Inferior parietal cortex (tissue), 1 donor: ENCODE data around the gene MACROD1.

Experiments
- DNase-seq: peaks from one replicate; pipeline ENCODE4 v3.0.0-alpha.2; 2016; ENCODE audit errors: extremely low spot score

The MACROD1 gene

DNA sequence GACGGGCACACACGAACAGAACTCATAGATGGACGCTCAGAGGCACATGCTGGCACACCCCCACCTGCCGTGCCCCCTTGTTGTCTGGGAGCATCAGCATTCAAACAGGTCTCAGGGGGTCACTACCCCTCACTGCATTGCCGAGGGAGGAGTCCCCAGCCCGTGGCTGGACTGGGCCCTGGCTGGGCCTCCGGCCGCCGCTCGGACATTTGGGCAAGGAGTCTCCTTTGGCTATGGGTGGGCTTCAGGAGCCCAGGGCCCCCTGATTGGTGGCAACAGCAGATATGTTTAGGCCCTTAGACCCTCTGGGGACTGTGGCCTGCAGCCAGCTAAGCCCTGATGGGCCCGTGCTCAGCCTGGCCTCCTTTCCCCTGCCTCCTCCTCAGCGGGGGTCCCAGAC, 88.3 kb downstream of the MACROD1 start:
- no peak for DNase-seq

DNA sequence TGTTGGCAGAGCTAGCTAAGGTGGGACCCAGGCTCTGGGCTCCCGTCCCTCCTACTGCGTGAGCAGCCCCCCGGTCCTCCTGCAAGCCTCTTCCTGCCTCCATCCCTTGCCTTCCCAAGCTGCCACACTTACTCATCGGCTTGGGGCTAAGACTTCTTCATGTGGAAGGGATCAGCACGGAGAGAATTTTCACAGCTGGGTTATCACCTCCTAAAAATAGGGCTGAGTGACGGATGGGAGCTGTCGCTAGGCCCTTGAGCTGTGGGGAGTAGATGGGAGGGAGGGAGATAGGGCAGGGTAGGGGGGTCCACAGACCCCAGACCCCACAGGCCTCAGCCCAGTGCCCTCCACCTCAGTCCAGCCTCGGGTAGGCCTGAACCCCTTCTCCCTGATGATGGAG, 89.2 kb downstream of the MACROD1 start:
- no peak for DNase-seq

DNA sequence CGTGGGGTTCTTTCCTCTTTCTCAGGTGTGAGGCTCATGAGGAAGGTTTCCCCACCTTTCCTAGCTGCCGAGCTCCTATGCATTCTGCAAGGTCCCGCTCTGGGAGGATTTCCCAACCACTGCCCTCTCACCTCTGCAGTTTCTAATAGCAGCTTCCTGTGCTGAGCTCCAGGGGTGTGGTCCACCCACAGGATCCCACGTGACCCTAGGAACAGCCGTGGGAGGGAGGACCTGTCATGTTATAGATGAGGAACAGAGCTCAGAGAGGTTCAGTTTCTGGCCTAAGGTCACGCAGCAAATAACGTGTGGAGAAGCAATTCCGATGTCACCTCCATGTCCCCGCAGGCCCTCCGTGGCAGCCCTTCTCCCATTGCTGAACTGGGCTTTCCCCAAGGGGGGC, 91.7 kb downstream of the MACROD1 start:
- no peak for DNase-seq

DNA sequence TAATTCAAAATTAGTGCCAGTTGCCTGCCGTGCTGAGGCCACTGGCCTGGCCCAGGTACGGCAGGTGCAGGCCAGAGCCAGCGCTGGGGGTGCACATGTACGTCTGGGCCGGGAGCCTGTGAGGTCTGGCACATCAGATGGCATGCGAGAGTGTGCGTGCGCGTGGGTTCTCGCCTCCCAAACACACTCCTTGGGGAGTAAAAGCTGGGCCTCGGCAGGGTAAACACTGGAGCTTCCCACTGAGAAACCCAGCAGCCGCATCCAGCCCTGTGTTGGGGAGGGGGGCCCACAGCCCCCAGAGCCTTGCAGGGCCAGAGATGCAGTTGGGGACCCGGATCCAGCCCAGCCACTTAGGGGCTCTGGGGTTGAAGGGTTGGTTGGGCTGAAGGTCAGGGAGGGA, 92.4 kb downstream of the MACROD1 start:
- DNase-seq: no peak

DNA sequence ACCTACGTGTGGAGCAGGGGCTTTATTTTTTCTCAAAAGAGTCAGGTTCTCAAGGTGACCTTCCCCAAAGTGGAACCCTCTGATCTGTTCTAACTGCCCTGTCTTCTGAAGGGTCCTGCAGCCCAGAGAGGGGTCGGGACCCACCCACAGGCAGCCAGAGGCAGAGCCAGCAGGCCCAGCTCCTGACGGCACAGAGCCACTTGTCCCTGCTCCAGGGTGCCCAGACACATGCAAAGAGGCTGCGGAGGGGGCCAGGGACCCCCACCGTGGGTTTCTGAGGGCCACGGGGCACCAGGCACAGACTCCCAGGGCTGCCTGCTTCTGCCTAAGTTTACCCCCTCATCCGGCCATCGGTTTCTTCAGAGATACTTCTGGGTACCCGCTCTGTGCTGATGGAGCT, 93.0 kb downstream of the MACROD1 start:
- no peak for DNase-seq

DNA sequence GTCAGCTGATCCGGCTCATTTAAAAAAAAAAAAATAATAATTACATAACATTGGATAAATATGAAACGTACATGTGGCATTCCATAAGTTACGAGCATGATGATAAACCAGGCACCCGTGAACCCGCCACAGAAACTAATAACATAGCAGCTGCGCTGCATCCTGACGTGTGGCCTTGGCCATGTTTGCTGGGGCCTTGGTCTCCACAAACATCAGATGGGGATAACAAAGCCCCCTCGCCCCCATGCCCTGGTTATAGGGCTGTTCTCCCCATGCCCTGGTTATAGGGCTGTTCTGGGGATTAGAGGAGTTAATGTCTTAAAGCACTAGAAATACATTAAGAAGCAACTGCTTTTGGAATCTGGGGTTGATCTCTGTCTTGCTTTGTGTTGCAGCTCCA, 93.5 kb downstream of the MACROD1 start:
- no peak for DNase-seq

DNA sequence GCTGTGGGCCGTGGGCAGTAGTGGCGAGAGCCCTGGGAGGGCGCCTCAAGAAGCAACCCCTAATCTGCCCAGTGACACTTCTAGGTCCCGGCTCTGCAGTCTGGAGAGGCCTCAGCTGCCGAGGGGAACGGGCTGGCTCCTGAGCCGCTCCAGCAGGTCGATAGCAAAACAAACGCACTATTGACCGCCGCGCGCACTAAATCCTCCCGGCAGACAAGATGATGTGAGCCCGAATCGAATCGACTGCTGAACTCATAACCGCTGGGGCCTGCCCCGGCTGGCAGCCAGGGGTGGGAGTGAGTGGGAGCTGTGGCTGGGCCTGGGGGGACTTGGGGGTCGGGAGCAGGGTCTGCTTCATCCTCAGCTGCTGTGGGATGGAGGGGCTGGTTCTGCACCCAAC, 94.1 kb downstream of the MACROD1 start:
- DNase-seq: no peak

DNA sequence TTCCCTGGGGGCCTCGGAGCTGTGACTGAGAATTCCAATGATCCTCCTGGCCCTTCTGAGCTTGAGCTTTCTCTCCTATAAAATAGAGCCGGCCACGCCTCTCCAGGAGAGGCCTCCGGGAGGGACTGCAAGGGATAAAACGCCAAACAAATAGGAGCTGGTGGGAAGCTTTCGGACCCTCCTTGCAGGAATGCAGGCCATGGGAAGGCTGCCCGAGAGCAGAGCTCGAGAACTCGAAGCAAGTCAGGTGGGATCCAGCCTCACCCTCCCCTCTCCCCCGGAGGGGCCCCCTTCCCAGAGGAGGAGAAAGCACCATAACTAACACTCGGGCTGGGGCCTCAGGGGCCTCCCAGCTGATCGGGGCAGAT, 95.6 kb downstream of the MACROD1 start:
- DNase-seq: no peak

DNA sequence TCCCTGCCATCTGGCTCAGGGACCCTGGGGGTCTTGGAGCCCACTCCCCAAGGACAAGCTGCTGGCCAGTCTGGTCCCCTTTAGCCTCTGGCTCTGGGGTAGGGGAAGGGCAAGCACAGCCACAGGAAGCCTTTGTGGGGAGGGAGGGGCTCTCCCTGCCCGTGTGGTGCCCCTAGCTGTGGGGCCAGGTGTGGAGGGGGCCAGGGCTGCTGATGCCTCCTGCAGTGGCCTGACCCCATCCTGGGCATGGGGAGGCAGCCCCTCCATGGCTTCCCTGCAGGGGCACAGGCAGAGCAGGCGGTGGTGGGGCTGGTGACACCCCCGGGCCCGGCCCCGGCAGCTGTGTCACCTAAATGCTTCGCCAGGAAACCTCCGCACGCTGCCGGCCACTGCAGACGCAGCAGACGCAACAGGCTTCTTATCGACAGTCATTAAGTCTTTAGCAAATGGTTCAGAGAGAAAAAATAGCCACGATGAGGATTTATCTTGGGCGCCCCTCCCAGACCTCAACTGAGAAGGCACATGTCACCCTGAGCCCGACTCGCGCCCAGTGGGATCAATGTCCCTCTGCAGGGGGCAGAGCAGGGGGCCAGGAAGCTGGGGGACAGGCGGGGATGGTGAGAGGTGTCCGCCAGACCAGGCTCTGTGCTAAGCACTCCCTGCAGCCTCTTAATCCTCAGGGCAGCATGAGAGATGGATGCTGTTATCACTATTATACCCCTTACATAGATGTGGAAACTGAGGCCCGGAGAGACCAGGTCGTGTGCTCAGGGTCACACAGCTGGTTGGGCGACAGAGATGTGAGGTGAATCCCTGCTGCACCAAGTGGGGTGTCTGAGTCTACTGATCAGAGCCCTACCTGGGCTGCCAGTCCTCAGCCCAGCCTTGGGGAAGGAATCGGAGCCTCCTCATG, 96.3 kb downstream of the MACROD1 start:
- no peak for DNase-seq

DNA sequence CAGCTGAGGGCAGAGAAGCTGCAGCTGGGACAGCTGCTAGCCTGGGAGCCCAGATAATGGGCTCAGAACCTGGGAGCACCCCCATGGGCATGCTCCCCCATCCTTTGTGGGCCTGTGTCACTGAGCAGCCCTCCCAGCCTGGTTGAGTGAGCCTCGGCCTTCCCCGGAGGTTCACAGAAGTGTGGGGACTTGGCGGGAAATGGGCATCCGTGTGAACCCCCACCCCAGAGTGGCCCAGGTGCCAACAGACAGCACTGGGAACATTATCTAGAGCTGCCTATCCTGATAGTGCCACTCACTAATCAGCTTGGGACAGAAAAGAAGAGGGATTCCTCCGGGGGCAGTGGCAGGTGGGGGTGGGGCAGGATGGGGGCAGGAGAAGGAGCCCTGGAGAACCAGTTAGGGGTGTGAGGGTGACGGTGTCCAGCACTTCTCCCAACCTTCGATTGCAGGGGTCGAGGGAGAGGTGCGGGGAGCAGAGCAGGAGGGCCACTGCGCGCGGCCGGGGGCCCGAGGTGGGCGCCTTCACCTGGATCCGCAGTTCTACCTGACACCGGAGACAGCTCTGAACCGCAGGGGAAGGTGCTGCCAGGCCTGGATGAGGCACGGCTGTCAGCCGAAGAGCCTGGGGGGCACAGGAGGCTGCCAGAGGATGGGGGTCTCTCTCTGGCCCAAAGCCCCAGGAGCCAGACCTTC, 97.1 kb downstream of the MACROD1 start:
- no peak for DNase-seq

DNA sequence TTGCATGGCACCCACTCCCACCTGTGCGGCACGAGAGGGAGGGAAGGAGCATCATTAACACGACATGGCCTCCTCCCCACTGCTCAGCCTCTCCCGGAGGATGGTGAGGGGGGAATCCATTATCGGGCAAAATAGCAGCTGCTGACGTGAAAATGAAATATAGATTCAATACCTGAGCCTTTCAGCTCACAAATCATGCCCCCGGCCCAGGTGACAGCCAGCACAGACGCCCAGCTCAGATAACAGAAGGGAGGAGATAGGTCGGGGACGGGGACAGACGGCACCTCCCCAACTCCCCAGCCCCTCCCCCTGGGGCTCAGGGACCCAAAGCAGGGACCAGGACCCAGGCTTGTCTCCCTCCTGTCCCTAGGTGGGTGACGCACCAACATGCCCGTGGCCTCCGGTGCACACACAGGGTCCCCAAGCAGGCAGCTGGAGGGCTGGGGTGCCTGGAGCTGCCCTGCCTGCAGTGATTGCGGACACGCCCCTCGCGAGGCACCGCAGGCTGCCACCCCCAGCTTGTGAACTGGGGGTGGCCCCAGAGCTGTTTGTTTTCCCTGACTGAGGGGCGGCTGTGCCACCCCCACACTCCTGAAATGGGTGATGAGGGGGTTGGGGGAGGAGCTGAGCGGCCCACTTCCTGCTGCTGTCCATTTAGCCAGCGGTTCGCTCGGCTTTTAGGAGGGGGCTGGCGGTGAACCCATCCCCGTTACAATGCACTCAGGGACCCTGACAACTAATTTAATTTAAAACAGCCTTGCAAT, 98.5 kb downstream of the MACROD1 start:
- no peak for DNase-seq

DNA sequence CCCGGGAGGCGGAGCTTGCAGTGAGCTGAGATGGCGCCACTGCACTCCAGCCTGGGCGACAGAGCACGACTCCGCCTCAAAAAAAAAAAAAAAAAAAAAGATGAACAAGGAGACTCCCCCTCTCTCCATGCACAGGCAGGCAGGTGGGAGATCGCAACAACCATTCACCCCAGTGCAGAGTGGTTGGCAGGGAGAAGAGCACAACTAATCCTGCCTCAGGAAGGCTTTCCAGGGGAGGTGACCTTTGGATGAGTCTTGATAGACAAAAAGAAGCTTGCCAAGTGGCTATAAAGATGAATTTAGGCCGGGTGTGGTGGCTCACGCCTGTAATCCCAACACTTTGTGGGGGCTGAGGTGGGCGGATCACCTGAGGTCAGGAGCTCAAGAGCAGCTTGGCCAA, 100.2 kb downstream of the MACROD1 start:
- DNase-seq: no peak

DNA sequence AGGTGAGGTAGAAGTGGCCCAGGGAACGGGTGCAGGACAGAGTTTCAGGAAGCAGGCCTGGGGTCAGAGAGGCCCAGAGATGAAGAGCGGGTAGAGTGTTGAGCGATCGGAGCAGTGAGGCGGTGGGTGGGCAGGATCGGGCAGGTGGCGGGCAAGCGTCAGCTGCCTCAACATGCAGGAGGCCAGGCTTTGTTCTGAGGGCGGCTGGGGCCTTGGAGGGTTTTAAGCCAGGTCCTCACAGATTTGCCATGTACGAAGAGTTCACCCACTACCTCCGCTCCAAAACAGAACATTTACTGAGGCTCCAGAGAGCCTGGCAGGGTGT, 100.8 kb downstream of the MACROD1 start:
- no peak for DNase-seq

DNA sequence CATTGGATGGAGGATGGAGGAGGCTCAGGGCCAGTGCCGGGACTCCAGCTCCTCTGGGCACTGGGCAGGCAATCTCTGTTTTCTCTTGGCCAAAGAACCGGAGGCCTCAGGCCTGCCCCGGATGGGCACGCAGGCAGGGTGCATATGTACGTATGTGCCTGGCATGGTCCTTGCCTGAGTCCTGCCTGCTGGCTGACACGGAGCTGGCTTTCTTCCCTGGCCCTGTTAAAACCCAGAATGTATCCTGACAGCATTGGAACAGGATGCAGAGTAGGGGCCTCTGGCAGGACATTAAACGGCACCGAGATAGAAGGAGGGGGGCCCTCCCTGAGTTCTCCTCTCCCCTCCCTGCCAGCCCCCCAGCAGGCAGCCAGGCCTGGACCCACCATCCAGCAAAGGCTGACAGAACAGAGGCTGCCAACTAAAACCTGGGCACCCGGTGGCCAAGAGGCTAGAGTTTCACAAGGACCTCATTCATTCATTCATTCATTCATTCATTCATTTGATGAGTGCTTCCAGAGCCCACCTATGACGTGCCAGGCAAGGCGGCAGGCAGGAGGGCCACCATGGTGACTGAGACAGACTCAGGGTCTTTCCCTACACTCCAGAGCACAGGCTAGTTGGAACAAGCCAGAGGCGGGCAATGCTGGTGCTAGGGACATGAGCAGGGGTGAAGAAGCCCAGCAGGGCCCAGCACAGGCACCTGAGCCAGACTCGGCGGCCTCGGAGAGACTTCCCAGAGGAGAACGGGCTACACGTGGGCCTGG, 101.4 kb downstream of the MACROD1 start:
- DNase-seq: no peak

DNA sequence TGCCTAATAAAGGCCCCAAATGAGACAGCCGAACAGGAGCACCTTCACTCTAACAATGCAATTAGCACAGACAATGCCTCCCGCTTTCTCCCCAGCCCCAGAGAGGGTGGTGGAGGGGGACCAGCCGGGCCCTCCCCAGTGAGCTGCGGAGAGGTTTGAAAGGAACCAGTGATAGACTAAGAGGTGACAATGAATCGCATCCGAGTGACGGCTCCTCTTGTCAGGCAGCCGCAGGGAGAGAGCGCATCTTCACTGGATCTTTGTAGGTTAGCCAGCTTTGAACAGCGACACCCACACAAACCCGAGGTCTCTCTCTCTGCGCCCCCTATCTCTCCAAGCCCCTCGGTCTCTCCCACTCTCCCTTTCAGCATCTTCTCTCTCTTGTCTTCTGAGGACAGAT, 102.1 kb downstream of the MACROD1 start:
- no peak for DNase-seq

DNA sequence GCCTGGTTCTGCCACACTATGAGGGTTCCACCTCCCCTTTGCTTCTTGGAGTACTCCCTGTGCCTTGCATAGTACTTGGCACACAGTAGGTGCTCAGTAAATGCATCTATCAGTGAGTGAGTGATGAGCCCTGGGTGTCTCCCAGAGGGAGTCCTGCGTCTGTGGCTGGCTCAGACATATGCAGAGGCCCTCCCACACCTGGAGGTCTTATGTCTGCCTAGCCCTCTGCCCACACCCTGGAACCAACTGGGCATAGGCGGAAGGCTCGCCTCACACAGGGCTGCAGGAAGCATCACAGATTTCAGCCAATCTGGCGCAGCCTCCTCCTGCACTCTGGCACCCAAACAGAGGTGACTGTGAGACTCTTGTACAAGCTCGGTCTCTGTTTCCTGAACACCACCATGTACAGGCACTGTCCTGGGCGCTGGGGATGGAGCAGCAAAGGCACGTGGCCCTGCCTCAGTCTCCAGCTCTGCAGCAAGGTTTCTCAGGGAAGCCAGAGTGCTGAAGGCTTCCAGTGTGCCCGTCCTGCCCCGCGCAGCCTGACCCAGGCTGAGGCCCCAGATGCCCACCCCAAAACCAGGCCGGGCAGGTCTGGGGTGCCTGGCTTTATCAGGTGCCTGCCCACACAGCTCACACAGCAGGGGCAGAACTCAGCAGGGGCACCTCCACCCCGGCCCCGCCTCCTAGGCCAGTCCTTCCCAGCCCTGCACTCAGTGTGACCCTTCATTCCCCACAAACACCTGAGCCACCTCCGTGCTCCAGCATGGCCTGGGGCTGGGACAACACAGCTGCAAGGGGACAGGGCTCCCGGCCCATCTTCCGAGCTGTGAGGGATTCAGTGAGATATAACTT, 103.5 kb downstream of the MACROD1 start:
- DNase-seq: no peak

DNA sequence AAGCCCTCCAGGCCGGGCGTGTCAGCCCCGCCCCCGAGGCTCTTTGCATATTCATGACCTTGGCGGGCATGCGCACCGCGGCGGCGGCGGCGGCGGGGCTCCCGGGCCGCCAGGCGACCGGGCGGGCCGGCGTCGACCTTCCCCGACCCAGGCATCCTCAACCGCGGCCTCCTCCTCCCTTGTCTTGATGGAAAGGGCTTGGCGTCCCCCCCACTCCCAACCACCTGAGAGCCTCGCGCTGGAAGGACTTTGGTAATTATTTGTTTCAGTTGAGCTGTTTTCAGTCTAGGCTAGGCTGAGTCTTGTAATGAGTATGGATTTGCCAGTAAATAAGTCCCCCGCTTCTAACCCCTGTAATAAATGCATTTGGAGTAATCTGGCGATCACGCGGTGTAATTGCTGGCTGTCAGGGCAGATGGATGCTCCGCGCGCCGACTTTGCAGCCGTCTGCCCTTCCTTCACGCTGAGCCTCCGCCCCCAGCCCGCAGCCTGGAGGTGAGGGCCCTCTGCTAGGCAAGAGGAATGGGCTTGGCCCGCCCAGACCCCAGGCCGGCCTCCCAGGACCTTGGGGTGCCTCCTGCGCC, 105.0 kb downstream of the MACROD1 start:
- no peak for DNase-seq

DNA sequence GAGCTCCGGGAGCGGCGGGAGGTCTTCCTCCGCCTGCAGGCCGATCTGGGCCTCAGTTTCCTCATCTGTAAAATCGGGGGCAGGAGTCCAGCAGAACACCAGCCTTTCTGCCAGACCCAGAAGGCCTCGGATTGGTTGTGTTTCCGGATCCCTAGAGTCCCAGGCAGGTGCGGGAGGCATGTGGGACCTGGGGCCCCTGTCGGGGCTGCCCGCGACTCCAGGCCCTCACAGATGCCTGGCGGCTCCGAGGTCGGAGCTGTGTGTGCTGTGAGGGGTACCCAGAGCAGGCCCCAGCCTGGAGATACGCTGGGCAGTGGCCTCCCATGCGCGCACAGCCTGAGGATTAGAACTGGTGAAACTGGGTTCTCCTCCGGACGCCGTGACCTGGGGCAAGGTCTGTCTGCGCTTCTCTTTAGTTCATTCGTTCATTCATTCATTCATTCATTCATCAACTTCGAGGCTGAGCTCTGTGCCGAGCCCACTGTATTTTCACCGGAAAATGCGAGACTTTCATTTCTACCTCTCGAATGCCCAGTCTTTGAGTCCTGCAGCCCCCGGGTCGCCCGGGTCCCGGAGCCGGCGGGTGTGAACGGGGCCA, 105.6 kb downstream of the MACROD1 start:
- no peak for DNase-seq

DNA sequence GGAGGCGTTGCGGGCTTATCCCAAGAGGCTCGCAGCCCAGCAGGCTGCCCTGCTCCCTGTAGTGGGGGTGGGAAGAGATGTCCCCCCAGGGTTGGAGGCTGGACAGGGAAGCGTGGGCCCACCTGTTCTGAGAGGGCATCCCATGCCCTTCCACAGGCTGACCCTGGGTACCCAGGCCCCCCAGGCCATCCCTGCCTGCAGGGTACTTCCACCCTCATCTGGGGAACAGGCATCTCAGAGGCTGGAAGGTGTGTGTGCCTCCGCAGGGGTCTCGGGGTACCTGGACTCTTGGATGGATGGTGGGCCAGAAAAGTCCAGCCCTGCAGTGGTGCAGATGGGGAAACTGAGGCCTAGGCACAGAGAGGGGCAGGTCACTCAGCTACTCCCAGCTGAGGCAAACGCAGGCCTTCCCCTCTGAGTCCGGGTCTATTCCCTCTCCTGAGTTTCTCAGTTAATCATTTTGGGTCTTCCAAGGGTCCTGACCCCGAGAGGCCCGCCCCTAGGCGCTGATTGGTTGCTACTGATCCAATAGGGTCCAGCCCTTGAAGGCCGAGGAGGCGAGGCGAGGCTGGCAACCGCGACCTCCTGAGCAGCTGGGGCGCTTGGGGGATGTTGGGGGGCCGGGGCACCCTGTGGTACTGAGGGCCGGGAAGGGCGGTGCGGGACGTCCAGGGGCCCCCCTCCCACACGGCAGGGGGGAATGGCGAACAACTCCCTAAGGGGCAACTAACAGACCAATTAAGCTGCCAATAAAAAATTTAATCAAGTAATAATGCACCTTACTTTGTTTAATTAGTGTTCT, 106.4 kb downstream of the MACROD1 start:
- no peak for DNase-seq
